ENCODE results near the gene TFAP2B. TPM values are rescaled to one million over a fixed set of nuclear protein-coding genes. Genes with fewer than 3 reads are reported as not detected.
A peak's percentile ranks its signal among the peaks of the same experiment; 100 is the strongest.

The TFAP2B gene
- total RNA-seq, result 0.25 TPM

DNA sequence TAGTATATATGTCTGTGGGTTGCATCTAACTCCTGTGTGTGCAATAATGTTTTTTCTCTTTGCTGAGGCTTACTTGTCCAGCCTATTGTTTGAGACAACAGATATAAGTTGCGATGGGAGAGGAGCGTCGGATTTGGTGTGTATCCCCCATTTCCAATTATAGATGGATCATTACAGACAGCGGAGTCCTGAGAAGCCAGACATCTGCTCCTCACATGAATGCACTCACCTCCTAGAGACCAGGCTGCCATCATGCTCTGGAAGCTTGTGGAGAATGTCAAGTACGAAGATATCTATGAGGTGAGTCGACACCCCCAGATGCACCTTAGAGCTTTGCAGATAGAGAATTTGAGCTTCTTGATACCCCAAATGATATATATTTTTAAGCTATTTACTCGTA is at the start of gene TFAP2B:
Gene TFAP2B (plus strand): TSS at position 199 of the 400 bp plus-strand sequence. CDS start 21 bp downstream, at position 220.
- intact Hi-C loops (cut with DNase I), result no loop called here
- H3K36me3 ChIP-seq, result no peaks in the 10 kb centered on the region
- TF ChIP-seq, protein P1, sequence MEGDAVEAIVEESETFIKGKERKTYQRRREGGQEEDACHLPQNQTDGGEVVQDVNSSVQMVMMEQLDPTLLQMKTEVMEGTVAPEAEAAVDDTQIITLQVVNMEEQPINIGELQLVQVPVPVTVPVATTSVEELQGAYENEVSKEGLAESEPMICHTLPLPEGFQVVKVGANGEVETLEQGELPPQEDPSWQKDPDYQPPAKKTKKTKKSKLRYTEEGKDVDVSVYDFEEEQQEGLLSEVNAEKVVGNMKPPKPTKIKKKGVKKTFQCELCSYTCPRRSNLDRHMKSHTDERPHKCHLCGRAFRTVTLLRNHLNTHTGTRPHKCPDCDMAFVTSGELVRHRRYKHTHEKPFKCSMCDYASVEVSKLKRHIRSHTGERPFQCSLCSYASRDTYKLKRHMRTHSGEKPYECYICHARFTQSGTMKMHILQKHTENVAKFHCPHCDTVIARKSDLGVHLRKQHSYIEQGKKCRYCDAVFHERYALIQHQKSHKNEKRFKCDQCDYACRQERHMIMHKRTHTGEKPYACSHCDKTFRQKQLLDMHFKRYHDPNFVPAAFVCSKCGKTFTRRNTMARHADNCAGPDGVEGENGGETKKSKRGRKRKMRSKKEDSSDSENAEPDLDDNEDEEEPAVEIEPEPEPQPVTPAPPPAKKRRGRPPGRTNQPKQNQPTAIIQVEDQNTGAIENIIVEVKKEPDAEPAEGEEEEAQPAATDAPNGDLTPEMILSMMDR (IDR thresholded peaks at IDR 0.05), result no peak
- TF ChIP-seq POLR2A (IDR thresholded peaks at IDR 0.05) (no peak), POLR2AphosphoS5 (IDR thresholded peaks at IDR 0.05; ENCODE audit: insufficient read depth in 1 of 2, low read depth in 1 of 2) (no peak)
- H3K27me3 ChIP-seq, result no peaks in the 10 kb centered on the region
- no peak for DNase-seq (ENCODE audit: extremely low spot score in 2 of 2)
- peak within 1 kb of the TSS in 1 of 2 donors; percentile 39 for H3K4me3 ChIP-seq
- H3K9me3 ChIP-seq, result no peaks in the 10 kb centered on the region
- H3K4me1 ChIP-seq, result peaks cover 4% of the 10 kb centered on the region
- H3K27ac ChIP-seq, result no peak within 1 kb of the TSS

DNA sequence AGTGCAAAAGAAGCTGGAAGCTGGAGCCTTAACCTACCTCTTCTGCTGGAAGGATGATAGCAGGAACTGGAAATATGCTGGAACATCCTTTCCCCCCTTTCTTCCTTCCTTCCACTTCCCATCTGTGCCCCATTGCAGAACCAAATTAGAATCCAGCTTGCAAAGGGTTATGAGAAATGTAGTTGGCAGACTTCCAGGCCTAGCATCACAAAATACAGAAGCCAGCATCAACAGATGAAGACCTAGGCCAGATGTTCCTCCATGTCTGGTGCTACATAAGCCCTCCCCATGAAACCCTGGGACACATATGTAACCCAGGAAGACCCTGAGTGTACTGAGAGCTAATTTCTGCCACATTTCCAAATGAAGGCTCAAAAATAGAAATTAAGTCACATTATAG is 40.0 kb upstream of the TFAP2B start:
- TF ChIP-seq, protein P1 (IDR thresholded peaks at IDR 0.05), result no peak
- no peak for TF ChIP-seq POLR2A (IDR thresholded peaks at IDR 0.05)
- TF ChIP-seq POLR2AphosphoS5 (IDR thresholded peaks at IDR 0.05; ENCODE audit: insufficient read depth in 1 of 2, low read depth in 1 of 2), result no peak
- no peaks in the 10 kb centered on the region for H3K27me3 ChIP-seq
- no peaks in the 10 kb centered on the region for H3K4me1 ChIP-seq
- intact Hi-C loops (cut with DNase I), result no loop called here
- no peak overlapping the region for H3K4me3 ChIP-seq
- no peaks in the 10 kb centered on the region for H3K36me3 ChIP-seq
- no peak overlapping the region for H3K27ac ChIP-seq
- no peaks in the 10 kb centered on the region for H3K9me3 ChIP-seq
- DNase-seq (ENCODE audit: extremely low spot score in 2 of 2), result no peak

DNA sequence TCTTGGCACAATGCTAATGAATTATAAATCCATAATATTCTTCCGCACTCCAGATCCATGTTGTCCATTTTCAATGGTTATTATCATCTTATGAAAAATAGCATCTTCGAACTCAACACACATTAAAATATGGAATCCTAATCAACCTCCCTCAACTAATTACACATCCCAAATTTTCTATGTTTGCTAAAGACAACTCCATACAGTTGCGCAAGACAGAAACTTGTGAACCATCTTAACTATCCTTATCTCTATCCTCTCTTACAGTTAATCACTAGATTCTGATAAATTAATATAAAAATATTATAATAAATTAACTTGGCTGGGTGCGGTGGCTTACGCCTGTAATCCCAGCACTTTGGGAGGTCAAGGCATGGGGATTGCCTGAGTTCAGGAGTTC is 38.3 kb upstream of the TFAP2B start:
- TF ChIP-seq, protein P1 (IDR thresholded peaks at IDR 0.05), result no peak
- no peak for TF ChIP-seq POLR2A (IDR thresholded peaks at IDR 0.05)
- TF ChIP-seq POLR2AphosphoS5 (IDR thresholded peaks at IDR 0.05; ENCODE audit: insufficient read depth in 1 of 2, low read depth in 1 of 2), result no peak
- DNase-seq (ENCODE audit: extremely low spot score in 2 of 2), result no peak

DNA sequence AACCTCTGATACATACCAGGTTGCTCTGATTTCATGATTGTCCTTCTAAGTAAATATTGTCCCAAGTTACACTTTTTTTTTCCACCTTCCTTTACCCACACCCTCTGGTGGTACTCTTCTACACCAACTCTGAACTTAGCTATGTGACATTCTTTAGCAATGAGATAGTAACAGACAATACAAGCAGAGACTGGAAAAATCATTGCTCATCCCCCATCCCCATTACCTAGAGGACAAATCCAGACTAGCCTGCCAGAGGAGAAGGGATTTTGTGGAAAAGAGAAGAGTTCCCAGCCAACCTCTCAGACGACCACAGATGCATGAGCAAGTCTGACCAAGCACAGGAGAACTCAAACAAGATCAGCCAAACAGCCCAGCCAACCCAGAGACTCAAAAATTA is 32.8 kb upstream of the TFAP2B start:
- Histone ChIP-seq H3K4me3 (no peak overlapping the region), H3K4me1 (no peaks in the 10 kb centered on the region), H3K27ac (no peak overlapping the region), H3K27me3 (no peaks in the 10 kb centered on the region), H3K9me3 (no peaks in the 10 kb centered on the region), H3K36me3 (no peaks in the 10 kb centered on the region)
- TF ChIP-seq POLR2A (IDR thresholded peaks at IDR 0.05) (no peak), POLR2AphosphoS5 (IDR thresholded peaks at IDR 0.05; ENCODE audit: insufficient read depth in 1 of 2, low read depth in 1 of 2) (no peak)
- TF ChIP-seq, protein P1 (IDR thresholded peaks at IDR 0.05), result no peak
- intact Hi-C loops (cut with DNase I), result no loop called here
- DNase-seq (ENCODE audit: extremely low spot score in 2 of 2), result no peak

More for the DNA sequence above, 38.3 kb upstream of the TFAP2B start:
- intact Hi-C loops (cut with DNase I), result no loop called here
- Histone ChIP-seq H3K27me3 (no peaks in the 10 kb centered on the region), H3K4me1 (no peaks in the 10 kb centered on the region), H3K4me3 (no peak overlapping the region), H3K9me3 (no peaks in the 10 kb centered on the region), H3K36me3 (no peaks in the 10 kb centered on the region), H3K27ac (no peak overlapping the region)

DNA sequence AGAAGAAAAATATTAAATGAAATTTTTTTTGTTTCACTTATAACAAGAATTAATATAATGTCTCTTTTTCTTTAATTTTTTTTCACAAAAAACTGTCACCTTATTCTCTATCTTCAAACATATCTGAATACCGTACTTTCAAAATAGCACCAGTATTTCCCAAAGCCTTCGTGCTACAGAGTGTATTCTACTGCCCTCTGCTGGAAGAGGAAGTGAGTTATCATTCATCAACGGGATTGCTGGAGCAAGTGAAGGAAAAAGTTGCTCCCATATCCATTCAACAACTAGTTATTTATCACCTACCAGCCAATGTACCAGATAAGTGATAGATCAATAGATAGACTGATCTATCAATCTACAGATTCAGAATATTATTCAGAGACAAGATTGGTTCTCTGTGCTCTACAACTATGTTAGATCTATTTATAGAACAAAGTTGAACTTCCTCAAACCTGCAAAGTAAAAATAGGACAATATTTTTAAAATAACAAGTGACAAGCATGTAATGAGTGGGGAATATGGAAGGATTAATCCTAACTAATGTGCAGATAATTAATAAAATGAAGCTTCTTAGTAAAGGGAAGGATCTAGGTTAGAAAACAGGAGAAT is 26.7 kb upstream of the TFAP2B start:
- Histone ChIP-seq H3K9me3 (no peaks in the 10 kb centered on the region), H3K27me3 (no peaks in the 10 kb centered on the region), H3K4me1 (no peaks in the 10 kb centered on the region), H3K4me3 (no peak overlapping the region), H3K36me3 (no peaks in the 10 kb centered on the region), H3K27ac (no peak overlapping the region)
- TF ChIP-seq POLR2A (IDR thresholded peaks at IDR 0.05), result no peak
- TF ChIP-seq, protein P1 (IDR thresholded peaks at IDR 0.05), result peak in 2 of 3 experiments; percentile 18 to 33
- intact Hi-C loops (cut with DNase I), result no loop called here
- no peak for DNase-seq (ENCODE audit: extremely low spot score in 2 of 2)

Measured in vagina (tissue), 2 donors.